ENCODE results near the gene PTPRR. TPM values are rescaled to one million over a fixed set of nuclear protein-coding genes. Genes with fewer than 3 reads are reported as not detected.

The PTPRR gene
- total RNA-seq, 2 experiments from 2014 or later = not detected

DNA sequence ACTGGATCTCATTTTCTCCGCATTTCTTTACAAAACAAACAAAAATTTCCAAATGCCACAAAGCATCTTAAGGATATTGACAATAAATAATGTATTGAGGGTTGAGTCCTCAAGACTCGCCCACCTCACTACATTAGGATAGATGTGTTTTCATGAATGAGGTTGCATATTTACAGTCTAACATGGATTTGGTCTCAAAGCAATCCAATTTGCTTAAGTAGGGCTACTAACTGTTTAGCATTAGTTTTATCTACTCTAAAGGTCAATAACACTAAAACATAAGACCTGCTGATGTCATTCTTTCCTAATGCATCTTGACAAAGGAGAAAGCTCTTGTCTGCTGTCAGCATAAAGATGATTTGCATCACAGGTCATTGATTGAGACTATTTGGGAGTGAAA, 82.4 kb downstream of the PTPRR start:
- Histone ChIP-seq H3K4me3 (ENCODE audit: low read depth, low read length, poor library complexity, severe bottlenecking) (no peak overlapping the region), H3K9me3 (ENCODE audit: low read length) (no peaks in the 10 kb centered on the region), H3K4me1 (ENCODE audit: insufficient read depth, low read length, poor library complexity, severe bottlenecking) (no peaks in the 10 kb centered on the region)

DNA sequence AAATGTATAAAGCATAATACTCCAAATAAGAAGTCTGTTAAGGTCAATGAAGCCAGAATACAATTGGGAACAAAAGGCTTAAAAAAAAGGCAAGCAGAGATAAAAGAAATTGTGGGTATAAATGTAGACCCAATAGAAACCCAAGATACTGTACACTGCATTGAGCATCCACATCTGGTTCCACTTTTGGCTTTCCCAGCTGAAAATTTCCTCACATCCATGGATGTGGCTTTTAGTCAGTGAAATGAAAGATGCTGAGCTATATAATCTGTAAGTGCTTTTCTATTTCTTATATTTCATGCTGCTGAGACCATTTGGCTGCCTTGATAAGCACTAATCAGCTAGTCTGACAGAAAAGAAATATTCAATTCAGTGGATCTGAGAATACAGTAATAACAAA, 83.5 kb downstream of the PTPRR start:
- Histone ChIP-seq H4K20me1 (ENCODE audit: insufficient read depth, low read length) (no peaks in the 10 kb centered on the region), H3K79me2 (ENCODE audit: insufficient read depth, low read depth, low read length) (no peaks in the 10 kb centered on the region), H3K4me3 (ENCODE audit: low read depth, low read length, poor library complexity, severe bottlenecking) (no peak overlapping the region), H3K9me3 (ENCODE audit: low read length) (no peaks in the 10 kb centered on the region), H3K4me1 (ENCODE audit: insufficient read depth, low read length, poor library complexity, severe bottlenecking) (no peaks in the 10 kb centered on the region), H3K27ac (ENCODE audit: low read depth, low read length, poor library complexity, severe bottlenecking) (no peak overlapping the region), H3K36me3 (ENCODE audit: insufficient read depth, low read length) (no peaks in the 10 kb centered on the region), H2AFZ (ENCODE audit: low read length) (no peak overlapping the region), H3K9me2 (ENCODE audit: insufficient read depth, low read length) (no peaks in the 10 kb centered on the region), H3K4me2 (ENCODE audit: low read length) (no peak overlapping the region)
- POLR2A ChIA-PET = no interaction called here
- intact Hi-C loops (cut with micrococcal nuclease; ENCODE audit: unreplicated experiment) = no loop called here
- CTCF ChIA-PET (ENCODE audit: unreplicated experiment) = no interaction called here
- no TSS peak for BruUV-seq (replicated peaks)
- TF ChIP-seq EZH2phosphoT487 (IDR thresholded peaks at IDR 0.05; ENCODE audit: borderline replicate concordance, low read depth, low read length) (no peak), CTCF (conservative IDR thresholded peaks at IDR 0.05; ENCODE audit: low read length) (no peak)
- no peak for DNase-seq (ENCODE audit: low spot score)

More for the DNA sequence above, 82.4 kb downstream of the PTPRR start:
- DNase-seq (ENCODE audit: low spot score) = no peak
- ChIA-PET POLR2A (interaction anchor here (0.8 kb wide), 1 partner anchor 1141 kb away, joined by 3 read pairs; no protein-coding TSS in a partner anchor), CTCF (ENCODE audit: unreplicated experiment) (no interaction called here)
- H3K79me2 ChIP-seq (ENCODE audit: insufficient read depth, low read depth, low read length) = no peaks in the 10 kb centered on the region
- H4K20me1 ChIP-seq (ENCODE audit: insufficient read depth, low read length) = no peaks in the 10 kb centered on the region
- no peak overlapping the region for H3K27ac ChIP-seq (ENCODE audit: low read depth, low read length, poor library complexity, severe bottlenecking)
- H3K4me2 ChIP-seq (ENCODE audit: low read length) = no peak overlapping the region
- intact Hi-C loops (cut with micrococcal nuclease; ENCODE audit: unreplicated experiment) = no loop called here
- TF ChIP-seq CTCF (conservative IDR thresholded peaks at IDR 0.05; ENCODE audit: low read length) (no peak), EZH2phosphoT487 (IDR thresholded peaks at IDR 0.05; ENCODE audit: borderline replicate concordance, low read depth, low read length) (no peak)
- H3K36me3 ChIP-seq (ENCODE audit: insufficient read depth, low read length) = no peaks in the 10 kb centered on the region
- H3K9me2 ChIP-seq (ENCODE audit: insufficient read depth, low read length) = no peaks in the 10 kb centered on the region
- no TSS peak for BruUV-seq (replicated peaks)
- no peak overlapping the region for H2AFZ ChIP-seq (ENCODE audit: low read length)

DNA sequence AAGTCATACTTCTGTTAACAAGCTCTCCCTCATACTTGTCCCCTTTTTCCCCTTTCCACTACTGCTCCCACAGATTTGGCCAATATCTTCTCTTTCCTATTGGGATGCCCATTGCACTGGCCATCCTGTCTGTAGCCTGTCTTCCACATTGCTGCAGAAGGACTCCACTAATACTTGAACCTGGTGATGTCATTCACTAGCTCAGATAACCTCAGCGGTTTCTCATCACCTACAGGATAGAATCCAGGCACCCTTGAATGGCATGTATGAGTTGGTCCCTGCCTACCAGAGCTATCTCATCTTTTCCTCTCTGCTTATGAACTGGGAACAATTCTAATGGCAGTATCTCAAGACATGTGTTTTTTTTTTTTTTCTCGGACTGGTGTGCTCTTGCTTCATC, 84.6 kb downstream of the PTPRR start:
- no TSS peak for BruUV-seq (replicated peaks)
- CTCF ChIA-PET (ENCODE audit: unreplicated experiment) = no interaction called here

More for the DNA sequence above, 84.6 kb downstream of the PTPRR start:
- H3K9me2 ChIP-seq (ENCODE audit: insufficient read depth, low read length) = no peaks in the 10 kb centered on the region
- no peaks in the 10 kb centered on the region for H3K4me1 ChIP-seq (ENCODE audit: insufficient read depth, low read length, poor library complexity, severe bottlenecking)
- POLR2A ChIA-PET = interaction anchor here (0.6 kb wide), 1 partner anchor 1429 kb away, joined by 3 read pairs; no protein-coding TSS in a partner anchor
- intact Hi-C loops (cut with micrococcal nuclease; ENCODE audit: unreplicated experiment) = no loop called here
- no peaks in the 10 kb centered on the region for H3K36me3 ChIP-seq (ENCODE audit: insufficient read depth, low read length)
- H3K27ac ChIP-seq (ENCODE audit: low read depth, low read length, poor library complexity, severe bottlenecking) = no peak overlapping the region
- DNase-seq (ENCODE audit: low spot score) = no peak
- no peak overlapping the region for H3K4me3 ChIP-seq (ENCODE audit: low read depth, low read length, poor library complexity, severe bottlenecking)
- TF ChIP-seq CTCF (conservative IDR thresholded peaks at IDR 0.05; ENCODE audit: low read length) (no peak), EZH2phosphoT487 (IDR thresholded peaks at IDR 0.05; ENCODE audit: borderline replicate concordance, low read depth, low read length) (no peak)
- H3K79me2 ChIP-seq (ENCODE audit: insufficient read depth, low read depth, low read length) = no peaks in the 10 kb centered on the region
- H3K9me3 ChIP-seq (ENCODE audit: low read length) = no peaks in the 10 kb centered on the region
- H2AFZ ChIP-seq (ENCODE audit: low read length) = no peak overlapping the region
- no peaks in the 10 kb centered on the region for H4K20me1 ChIP-seq (ENCODE audit: insufficient read depth, low read length)
- H3K4me2 ChIP-seq (ENCODE audit: low read length) = no peak overlapping the region
